Subcutaneous adipose tissue (tissue), 4 donors: Measurements from ENCODE around the gene PPP1R2C. TPM values are rescaled to one million over a fixed set of nuclear protein-coding genes. Genes with fewer than 3 reads are reported as not detected.

Experiments
- total RNA-seq, 4 donors: library from RNA; depleted of rRNA; stranded (reverse); fragments of >200 nt; gene quantifications; one replicate each; pipeline ENCODE4 v1.1.0, GENCODE V29; 2016
- TF ChIP-seq, protein P1 (sequence below): fragments of 450-650 bp; IDR thresholded peaks from one replicate; pipeline ENCODE4 v1.5.1; 2016; ENCODE audit warnings: low read depth, mild to moderate bottlenecking, control low read depth, antibody characterized with exemption, moderate library complexity

The PPP1R2C gene
- total RNA-seq, 4 donors from 2014 or later: 0.51 TPM; not detected in 3

DNA sequence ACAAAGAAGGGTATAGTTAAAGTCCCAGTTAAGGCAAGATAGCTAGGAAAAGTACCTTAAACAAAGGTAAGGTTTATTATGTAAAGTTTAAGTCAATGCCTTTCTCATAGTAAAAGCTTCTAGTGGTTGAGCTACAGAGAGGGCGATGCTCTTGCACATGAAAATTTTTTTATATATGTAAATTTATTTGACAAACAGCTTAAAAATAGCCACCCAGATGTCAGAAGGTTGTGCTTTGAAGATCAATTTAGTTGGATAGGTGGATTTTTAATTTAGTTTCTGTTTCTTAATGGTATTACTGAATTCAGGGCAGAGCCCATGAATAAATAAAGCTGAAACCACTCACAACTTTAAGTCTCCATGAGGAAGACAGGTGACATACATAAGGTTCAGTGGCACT is 29.4 kb upstream of the PPP1R2C start:
- TF ChIP-seq, protein P1, sequence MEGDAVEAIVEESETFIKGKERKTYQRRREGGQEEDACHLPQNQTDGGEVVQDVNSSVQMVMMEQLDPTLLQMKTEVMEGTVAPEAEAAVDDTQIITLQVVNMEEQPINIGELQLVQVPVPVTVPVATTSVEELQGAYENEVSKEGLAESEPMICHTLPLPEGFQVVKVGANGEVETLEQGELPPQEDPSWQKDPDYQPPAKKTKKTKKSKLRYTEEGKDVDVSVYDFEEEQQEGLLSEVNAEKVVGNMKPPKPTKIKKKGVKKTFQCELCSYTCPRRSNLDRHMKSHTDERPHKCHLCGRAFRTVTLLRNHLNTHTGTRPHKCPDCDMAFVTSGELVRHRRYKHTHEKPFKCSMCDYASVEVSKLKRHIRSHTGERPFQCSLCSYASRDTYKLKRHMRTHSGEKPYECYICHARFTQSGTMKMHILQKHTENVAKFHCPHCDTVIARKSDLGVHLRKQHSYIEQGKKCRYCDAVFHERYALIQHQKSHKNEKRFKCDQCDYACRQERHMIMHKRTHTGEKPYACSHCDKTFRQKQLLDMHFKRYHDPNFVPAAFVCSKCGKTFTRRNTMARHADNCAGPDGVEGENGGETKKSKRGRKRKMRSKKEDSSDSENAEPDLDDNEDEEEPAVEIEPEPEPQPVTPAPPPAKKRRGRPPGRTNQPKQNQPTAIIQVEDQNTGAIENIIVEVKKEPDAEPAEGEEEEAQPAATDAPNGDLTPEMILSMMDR: no peak

DNA sequence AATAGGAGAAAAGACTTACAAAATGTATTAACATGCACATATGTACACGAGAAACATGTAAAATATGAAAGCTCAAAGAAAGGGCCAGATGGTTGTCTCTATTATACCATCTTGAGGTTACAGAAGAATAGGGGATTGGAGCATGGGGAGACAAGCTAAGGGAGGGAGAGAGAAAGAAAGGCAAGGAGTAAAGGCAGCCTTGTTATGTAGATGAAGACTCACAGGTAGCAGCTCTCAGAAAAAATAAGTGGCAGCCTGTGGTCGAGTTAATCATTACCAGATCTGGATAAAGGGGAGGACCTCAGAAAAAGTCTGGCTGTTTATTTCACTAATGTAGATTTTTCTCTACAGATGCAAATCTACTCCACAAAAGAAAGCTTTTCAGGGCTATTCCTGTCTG is 26.6 kb upstream of the PPP1R2C start:
- TF ChIP-seq, protein P1: no peak

DNA sequence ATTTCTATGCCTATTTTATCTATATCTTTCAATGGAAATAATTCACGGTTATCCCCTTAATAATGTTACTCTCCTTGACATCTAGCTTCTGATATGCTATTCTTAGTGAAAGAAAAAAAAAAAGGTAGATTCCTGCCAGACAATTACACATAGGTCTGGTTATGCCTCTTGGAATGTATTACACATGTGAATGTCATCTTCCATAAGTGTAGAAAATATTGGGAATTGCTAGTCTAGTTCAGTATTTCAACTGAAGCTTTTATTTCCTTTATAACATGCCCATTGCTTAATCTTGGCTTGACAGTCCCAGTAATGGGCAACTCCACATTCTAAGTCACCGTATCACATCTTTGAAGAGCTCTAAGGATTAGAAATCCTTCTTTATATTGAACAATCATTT is 25.4 kb upstream of the PPP1R2C start:
- TF ChIP-seq, protein P1: no peak

DNA sequence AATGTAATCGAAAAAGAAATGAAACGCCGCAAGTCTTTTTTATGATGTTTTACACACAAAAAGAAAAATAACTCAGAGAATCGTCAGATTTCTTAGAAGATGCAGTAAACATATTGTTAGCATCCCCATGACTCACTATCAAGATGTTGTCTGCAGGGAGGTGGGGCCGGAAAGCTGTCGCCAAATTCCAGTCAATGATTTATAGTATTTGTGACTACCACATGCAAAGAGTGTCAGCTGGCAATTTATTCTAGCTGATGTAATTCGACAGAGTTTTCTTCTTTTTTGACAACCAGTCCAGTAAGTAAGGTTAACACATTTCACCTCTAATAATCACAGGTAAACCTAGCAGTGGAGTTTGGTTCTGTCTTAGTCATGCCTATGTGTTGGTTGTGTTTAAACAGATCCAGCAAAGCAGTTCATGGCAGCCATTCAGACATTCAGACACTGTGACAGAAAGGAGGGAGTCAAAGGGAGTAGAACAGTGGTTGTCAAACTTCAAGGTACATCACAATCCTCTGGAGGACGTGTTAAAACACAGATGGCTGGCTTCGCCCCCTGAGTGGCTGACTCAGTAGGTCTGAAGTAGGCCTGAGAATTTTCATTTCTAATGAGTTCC is 19.8 kb upstream of the PPP1R2C start:
- TF ChIP-seq, protein P1: no peak

DNA sequence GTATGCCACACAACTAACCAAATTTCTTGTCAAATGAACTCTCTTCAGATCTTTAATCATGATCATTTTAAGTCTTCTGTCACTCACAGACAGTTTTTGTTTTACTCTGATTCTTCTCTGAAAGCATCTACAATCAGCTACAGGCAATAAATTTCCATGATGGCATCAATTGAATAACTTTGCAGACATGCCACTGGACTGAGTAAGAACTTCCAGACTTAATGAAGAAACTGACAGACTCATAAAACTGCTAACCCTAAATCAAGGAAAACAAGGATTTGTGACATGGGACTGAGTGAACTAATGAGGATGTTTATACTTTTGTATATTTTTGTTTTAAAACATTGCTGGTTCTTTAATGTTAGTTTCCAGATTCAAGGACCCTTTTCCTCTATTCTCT is 5.5 kb upstream of the PPP1R2C start:
- TF ChIP-seq, protein P1: no peak

DNA sequence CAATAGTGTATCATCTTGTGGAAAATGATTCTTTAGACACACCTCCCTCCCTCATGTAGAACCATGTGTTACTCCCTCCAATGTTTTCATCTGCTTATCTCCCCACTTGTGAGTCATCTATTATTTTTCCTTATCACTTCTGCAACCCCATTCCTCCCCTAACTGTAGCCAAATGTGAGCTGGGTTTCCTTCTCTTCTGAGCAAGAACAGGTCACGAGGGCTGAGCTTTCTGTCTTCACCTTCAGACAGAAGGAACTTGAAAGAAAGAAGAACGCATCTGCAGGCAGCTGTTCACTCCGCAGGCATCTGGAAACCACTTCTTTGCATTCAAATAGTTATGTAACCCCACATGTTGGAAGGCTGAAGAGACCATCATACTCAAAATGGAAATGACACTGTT is 1.8 kb downstream of the PPP1R2C start:
- TF ChIP-seq, protein P1: no peak

DNA sequence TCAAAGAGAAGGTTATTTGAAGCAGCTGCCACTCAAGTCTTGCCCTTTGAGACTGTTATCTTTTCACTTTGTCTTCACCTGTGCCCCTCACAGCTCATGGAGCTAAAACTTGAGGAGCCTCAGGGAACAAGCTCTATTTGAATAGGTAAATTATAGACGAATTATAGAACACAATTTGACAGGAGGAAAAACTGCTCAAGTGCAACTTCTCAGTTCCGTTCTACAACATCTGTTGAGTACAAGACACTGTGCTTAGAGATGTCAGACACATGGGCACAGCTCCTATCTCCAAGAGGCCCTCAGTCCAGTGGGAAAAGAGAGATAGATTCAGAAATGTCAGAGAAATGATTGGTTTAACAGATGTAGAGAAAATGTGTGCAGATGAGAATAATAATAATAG is 5.1 kb downstream of the PPP1R2C start:
- TF ChIP-seq, protein P1: no peak
